Measurements from ENCODE around the gene GSAP.
"Not testable (repeated sequence)": the region's sequence is repeated elsewhere in the genome, so short reads cannot be mapped to it uniquely, and the experiment has no call there.

Gene GSAP, protein sequence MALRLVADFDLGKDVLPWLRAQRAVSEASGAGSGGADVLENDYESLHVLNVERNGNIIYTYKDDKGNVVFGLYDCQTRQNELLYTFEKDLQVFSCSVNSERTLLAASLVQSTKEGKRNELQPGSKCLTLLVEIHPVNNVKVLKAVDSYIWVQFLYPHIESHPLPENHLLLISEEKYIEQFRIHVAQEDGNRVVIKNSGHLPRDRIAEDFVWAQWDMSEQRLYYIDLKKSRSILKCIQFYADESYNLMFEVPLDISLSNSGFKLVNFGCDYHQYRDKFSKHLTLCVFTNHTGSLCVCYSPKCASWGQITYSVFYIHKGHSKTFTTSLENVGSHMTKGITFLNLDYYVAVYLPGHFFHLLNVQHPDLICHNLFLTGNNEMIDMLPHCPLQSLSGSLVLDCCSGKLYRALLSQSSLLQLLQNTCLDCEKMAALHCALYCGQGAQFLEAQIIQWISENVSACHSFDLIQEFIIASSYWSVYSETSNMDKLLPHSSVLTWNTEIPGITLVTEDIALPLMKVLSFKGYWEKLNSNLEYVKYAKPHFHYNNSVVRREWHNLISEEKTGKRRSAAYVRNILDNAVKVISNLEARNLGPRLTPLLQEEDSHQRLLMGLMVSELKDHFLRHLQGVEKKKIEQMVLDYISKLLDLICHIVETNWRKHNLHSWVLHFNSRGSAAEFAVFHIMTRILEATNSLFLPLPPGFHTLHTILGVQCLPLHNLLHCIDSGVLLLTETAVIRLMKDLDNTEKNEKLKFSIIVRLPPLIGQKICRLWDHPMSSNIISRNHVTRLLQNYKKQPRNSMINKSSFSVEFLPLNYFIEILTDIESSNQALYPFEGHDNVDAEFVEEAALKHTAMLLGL

DNA sequence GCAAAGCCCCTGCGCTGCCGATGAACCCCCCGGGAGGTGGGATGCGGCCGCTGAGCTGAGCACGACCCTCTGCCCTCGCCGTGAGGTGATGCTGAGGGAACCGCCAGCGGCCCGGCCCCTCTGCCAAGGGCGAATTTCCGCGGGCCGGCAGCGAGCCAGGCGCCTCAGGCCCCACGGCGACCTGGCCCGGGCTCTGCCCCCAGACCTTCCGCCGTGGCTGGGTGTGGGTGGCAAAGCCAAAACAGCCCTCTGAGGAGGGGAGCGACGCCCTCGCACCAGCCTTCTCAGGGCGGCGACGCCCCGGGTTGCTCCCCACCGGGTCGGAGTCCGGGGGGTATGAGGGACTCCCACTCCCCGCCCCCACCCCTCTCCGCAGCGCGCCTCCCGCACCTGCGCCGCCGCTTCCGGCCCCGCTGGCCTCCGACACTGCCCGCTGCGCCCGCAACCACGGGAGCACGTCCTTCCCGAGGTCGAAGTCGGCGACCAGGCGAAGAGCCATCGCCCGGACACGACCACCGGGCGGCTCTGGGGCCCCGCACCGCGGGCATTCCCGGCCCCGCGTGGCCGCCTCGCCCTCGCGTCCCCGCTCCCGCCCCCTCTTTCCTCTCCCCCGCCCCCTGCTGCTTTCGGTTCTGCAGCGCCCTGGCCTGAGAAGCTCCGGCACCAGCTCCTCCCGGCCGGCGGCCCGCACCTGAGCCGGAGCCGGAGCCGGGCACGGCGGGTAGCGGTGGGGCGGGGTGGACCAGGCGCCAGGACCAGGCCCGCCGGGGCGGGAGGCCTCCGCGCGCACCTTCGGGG, at the start of gene GSAP:
Gene GSAP, minus strand, starts transcription at position 527 of the 798 bp plus-strand sequence. Its CDS starts 28 bp downstream, at position 499.
- peak; percentile 13 to 34 for DNase-seq (ENCODE audit: low read depth in 2 of 2, low spot score in 1 of 2)

DNA sequence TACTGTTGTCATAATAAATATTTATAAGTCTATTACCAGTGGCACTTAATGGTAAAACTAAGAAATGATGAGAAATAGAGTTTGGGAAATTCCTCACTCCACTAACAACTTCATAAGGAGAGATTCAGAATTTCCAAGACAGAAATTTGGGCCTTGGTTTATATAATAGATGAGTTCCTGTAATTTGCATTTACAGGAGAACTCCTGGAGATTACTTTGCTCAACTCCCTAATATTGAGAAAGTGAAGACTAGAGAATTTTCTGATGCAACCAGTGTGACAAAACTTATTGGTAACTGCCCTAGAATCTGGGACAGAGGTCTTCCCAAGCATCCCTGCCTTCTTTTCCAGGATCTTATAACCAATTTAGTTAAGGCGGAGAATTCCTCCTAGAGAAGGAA, 49.1 kb upstream of the GSAP start:
- no peak for DNase-seq (ENCODE audit: low read depth in 2 of 2, low spot score in 1 of 2)

DNA sequence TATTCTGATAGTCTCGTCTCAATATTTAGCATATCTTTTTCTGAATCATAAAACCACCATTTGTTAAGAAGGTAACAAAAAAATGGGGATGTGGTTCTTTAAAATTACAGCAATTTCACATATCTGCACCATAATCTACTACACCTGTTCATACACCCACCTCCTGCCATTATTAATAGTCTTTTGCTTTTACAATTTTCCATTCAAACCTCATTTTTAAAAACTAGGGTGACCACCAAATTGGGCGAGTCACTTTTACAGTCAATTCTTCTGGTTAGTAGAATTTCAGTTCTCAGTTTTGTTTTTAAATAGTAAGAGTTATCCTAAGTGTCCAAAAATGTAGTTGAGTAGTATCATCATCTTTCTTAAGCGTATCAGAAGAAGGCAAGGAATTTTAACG, 48.4 kb upstream of the GSAP start:
- DNase-seq (ENCODE audit: low read depth in 2 of 2, low spot score in 1 of 2): no peak

DNA sequence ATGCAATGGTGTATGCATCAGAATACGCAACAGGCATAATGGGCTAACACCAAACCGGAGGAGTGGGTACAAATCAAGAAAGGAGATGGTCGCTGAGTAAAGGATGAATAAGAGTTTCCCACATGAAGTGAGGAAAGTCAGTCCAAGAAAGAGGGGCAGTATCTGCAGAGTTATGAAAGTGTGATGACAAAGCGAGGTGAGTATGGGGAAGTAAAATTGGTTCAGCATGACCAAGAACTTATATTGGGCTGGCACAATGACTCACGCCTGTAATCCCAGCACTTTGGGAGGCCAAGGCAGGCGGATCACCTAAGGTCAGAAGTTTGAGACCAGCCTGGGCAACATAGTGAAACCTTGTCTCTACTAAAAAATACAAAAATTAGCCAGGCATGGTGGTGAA, 47.5 kb upstream of the GSAP start:
- DNase-seq (ENCODE audit: low read depth in 2 of 2, low spot score in 1 of 2): not testable (repeated sequence)

DNA sequence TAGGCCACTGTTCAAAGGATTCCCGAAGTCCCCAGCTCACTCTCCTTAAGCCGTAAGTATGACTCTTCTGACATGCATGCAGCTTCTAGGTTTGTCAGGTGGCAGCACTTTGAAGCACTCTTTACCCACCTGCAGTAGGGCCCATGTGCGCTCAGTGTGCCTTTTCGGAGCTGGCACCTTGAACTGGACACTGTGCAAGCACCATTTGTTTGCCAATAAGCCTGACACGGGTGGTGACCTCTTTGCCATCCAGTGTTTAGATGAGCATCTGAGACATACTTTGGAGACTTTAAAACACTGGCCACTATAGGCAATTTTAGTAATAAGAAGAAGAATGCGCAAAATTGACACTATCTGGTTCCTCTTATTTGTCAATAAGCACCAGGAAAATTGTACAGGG, 45.7 kb upstream of the GSAP start:
- no peak for DNase-seq (ENCODE audit: low read depth in 2 of 2, low spot score in 1 of 2)

DNA sequence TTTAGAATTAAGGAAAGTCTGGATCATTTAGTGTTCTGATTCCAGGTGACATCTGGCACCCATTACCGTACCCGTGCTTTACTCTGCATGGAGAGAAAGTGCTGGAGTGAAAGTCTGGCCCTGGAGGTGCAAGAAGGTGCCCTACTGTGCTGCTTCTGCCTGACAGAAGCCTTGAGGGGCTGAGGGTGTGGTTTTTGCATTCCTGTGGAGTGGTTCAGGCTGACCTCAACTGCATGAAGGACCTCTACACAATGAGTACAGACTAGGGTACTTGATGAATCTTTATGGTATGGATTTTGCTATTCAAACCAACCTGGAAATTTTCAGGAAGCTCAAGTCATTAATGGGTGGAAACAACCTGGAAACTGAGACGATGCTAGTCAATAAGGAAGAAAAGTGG, 45.1 kb upstream of the GSAP start:
- DNase-seq (ENCODE audit: low read depth in 2 of 2, low spot score in 1 of 2): no peak

DNA sequence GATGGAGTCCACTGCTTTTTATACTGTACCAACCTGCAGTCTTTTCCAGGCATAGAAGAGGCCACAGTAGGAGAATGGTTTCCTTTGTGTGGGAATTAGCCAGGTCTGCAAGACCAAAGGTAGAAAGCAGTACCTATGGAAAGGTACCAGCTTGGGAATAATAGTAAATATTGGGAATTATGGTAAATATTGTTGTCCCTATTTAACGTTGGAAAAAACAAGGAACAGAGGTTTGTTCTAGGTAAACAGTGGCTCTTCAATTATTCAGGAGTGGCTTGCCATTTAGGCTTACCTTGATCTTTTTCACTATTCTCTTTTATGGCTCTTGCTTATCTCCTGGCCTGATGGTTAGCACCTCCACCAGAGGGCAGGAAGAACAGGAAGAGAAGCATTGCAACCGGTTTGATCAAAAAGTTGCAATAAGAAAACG, 43.9 kb upstream of the GSAP start:
- no peak for DNase-seq (ENCODE audit: low read depth in 2 of 2, low spot score in 1 of 2)

DNA sequence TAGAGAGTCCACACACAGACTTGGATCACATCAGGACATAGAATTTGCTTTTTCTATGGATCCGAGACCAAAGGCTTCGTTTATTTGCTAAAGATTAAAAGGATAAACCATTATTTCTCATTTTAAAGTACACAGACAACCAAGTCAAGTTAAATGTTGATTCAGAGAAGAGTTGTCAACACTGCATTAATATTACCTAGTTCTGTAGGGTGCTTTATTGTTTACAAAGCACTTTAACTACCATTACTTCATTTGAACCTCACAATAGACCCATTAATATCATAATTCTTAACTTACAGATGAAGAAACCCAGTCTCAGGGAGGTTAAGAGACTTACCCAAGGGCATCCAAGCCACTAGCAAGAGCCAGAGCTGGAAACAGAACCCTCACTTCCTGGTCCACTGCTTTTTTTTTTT, 43.2 kb upstream of the GSAP start:
- no peak for DNase-seq (ENCODE audit: low read depth in 2 of 2, low spot score in 1 of 2)

DNA sequence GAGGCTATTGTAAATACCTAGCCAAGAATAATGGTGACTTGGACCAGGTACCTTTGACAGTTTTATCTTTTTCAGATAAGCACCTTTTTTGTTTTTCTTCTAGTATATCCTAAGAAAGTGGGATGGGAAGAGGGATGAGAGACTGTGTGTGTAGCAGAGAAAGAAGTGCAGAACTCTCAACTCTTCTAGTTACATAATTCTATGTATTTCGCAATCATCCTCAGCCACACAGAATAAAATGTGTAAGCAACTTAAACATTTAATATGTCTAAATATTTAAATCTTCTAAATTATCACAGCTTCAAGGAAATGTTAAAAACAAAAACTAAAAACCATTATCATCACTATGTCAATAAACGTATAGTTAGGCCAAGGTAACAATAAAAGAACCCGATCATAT, 42.6 kb upstream of the GSAP start:
- DNase-seq (ENCODE audit: low read depth in 2 of 2, low spot score in 1 of 2): no peak

DNA sequence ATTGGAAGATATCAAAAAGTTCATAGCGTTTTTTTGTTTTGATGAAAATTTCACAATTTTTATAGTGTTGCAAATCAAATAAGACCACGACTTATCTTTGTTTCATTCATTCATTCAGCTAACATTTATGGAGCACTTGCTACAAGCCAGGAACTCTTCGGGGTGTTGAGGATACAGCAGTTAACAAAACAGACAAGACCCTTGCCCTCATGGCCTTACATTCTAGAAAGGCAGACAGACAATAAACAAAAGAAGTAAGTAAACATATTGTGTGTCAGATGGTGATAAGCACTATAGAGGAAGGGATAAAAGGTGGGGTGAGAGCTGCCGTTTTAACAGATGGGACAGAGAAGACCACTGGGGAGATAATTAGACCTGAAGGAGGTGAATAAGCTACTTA, 41.6 kb upstream of the GSAP start:
- no peak for DNase-seq (ENCODE audit: low read depth in 2 of 2, low spot score in 1 of 2)

DNA sequence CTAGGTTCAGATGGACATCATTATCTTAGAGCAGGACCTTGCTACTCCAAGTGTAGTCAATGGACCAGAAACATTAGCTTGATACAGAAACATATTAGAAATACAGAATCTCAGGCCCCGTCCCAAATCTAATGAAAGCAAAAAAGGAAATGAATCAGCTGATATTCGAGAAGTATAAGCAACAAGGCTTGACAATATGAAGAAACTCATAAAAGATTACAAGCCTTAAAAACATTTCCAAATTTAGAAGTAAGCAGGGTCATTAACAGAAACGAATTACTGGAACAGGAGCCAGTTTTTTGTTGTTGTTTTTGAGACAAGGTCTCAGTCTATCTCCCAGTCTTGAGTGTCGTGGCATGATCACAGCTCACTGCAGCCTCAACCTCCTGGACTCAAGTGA, 40.5 kb upstream of the GSAP start:
- no peak for DNase-seq (ENCODE audit: low read depth in 2 of 2, low spot score in 1 of 2)

DNA sequence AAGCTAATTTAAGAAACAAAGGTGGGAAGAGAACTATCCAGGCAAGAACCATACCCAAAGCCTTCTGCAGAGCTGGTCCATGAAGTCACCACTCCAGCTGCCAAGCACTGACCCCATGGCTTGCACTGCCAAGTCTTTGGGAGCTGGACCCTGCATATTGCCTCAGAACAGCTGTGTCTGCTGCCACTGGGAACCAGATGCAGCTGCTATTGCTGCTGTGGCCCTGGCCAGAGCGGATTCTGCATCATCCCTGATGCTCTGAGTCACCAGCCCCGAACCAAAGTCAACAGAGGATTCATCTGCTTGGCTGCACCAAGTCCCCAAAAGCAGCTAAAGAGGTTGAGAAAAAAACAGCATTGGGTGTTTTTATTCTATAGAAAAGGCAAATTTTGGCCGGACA, 39.2 kb upstream of the GSAP start:
- no peak for DNase-seq (ENCODE audit: low read depth in 2 of 2, low spot score in 1 of 2)

DNA sequence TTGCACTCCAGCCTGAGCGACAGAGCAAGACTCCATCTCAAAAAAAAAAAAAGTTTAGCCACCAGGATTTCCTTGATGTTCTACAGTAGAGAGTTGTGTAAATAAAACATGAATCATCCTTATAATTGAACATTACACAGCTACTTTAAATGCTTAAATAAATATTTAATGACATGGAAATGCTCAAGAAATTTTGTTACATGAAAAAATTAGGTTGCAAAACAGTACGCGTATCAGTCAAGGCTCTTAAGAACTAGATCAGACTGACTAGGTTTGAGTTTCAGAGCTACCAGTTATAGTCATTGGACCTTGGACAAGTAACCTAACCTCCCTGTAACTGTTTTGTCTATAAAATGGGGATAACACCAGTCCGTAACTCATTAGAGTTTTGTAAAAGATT, 38.7 kb upstream of the GSAP start:
- no peak for DNase-seq (ENCODE audit: low read depth in 2 of 2, low spot score in 1 of 2)

DNA sequence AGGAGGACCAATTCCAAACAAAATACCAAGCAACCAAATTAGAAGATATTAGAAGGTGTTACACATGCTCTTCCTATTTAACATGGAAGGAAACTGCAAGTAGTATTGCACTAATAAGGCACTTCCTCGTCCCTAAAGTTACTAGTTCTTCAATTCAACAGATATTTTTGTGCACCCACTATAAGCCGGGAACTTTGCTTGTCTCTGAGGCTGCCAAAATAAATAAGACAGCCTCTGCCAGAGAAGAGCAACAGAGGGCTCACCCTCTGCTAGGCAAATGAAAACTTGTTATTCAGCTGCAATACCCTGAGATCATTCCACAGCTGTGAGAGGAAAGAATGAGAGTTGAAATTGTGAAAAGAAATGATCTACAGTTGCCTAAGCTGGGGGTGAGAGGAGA, 37.4 kb upstream of the GSAP start:
- DNase-seq (ENCODE audit: low read depth in 2 of 2, low spot score in 1 of 2): no peak

DNA sequence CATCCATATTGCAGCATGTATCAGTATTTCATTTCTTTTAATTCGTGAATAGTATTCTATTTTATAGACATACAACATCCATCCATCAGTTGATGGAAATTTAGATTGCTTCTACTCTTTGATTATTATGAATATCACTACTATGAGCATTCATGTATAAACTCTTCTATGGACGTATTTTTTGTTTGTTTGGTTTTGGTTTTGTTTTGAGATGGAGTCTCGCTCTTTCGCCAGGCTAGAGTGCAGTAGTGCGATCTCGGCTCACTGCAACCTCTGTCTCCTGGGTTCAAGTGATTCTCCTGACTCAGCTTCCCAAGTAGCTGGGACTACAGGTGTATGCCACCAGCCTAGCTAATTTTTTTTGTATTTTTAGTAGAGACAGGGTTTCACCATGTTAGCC, 35.8 kb upstream of the GSAP start:
- not testable (repeated sequence) for DNase-seq (ENCODE audit: low read depth in 2 of 2, low spot score in 1 of 2)

DNA sequence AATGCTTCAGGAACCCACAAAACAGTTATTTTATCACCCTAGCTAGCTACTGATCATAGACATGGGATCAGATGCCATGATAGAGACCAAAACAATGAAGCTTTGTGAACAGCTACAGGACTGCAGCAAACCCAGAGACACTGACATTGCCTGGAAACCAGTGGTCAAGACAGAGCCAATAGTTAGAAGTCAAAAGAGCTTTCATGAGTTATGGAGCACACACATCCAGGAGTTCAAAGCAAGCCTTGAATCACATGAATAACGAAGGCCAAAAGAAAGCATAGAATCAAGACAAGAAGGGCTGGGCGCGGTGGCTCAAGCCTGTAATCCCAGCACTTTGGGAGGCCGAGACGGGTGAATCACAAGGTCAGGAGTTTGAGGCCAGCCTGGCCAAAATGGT, 34.5 kb upstream of the GSAP start:
- no peak for DNase-seq (ENCODE audit: low read depth in 2 of 2, low spot score in 1 of 2)

DNA sequence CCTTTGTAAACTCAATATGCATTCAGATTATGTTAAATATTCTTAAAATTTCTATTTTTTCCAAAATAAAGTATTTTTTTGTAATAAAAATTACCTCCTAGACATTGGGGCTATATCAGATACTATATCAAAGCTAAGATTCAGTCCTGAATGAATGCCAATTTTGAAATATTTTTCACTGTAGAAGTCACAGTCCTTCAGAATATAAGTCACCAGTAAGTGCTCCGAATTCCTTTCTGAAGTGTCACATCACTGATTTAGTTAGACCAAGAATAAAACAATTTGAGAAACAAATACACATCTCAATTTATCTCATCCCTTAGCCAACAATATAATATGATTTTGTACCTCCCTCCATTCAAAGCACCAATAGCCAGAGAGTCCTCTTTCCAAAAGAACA, 33.9 kb upstream of the GSAP start:
- DNase-seq (ENCODE audit: low read depth in 2 of 2, low spot score in 1 of 2): no peak

DNA sequence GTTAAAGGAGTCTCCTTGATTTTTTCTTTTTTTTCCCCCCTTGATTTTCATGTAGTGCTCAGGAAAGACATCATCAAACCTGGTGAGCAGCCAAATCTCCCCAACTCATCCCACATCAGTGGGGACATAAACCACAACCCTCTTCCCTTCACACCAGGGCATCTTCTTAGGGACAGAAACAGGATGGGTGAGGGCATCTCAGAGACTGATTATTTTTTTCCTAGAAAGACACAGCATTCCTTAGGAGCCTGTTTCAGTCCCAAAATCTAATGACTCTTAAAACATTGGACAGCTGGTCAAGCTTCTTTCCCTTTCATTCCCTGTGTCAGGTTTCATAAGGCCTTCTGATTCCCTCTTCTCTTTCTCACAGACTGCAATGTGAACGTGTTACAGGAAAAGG, 31.5 kb upstream of the GSAP start:
- DNase-seq (ENCODE audit: low read depth in 2 of 2, low spot score in 1 of 2): no peak

DNA sequence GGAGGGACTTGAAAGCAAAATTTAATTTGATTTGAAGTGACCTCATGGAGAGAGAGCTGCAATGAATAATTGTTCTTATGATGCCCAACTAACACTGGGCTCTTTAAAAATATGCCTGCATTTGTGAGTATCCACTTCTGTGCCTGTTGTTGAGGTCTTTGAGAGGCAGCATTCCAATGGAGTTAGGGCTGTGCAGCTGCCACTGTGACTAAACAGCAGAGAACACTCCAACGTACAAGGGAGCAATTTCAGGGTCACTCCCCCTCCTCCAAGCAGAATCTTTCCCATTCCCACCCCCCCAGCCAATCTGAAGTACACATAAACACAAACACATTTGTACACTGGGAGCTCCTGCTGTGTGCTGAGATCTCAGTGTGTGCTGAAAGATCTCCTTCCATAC, 28.0 kb upstream of the GSAP start:
- DNase-seq (ENCODE audit: low read depth in 2 of 2, low spot score in 1 of 2): no peak

DNA sequence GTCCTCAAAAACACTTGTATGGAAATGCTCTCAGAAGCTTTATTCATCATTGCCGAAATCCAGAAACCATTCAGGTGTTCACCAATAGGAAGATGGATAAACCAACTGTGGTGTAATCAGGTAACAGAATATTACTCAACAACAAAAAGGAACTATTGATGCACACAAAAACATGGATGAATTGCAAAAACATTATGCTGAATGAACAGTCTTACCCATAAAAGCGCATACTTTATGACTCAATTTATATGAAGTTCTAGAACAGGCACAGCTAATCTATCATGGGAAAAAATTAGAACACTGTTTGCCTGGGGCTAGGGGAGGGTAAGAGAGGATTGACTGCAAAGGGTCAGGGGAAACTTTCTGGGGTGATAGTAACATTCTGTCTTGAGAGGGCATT, 26.9 kb upstream of the GSAP start:
- no peak for DNase-seq (ENCODE audit: low read depth in 2 of 2, low spot score in 1 of 2)

DNA sequence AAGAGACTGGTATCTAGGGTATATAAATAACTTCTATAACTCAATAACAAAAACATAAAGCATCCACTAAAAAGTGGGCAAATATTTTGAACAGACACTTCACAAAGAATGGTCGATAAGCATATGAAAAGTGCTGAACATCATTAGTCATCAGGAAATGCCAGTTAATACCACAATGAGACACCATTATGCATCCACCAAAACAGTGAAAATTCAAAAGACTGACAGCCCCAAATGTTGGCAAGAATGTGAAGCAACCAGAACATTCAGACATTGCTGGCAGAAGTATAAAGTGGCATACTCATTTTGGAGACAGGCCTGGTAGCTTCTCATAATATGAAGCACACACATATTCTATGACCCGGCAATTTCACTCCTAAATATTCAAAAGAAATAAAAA, 26.5 kb upstream of the GSAP start:
- DNase-seq (ENCODE audit: low read depth in 2 of 2, low spot score in 1 of 2): no peak

DNA sequence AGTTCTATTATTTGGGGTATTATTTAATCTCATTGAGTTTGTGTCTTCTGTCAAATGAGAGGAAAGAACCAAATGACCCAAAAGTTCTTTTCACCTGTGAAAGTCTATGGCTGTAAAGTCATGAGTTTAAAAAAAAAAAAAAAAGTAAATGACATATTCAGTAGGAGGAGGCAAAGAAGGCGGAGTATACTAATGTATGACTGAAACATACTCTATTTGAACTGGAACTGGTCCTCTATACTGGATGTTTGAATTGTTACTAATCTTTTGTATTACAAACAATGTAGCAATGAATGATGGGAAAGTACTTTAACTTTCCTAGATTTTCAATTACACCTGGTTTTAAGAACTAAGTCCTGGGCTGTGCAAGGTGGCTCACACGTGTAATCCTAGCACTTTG, 24.9 kb upstream of the GSAP start:
- no peak for DNase-seq (ENCODE audit: low read depth in 2 of 2, low spot score in 1 of 2)
